GM18870 (cell line): ENCODE results near the gene STX1A.

Experiments used
- ATAC-seq: cut with Tn5 transposase; IDR thresholded peaks from one replicate; pipeline ENCODE4 v1.9.1; 2021; ENCODE audit warnings: moderate library complexity; ENCODE audit not compliant: unreplicated experiment

Gene STX1A

GRCh38 chr7:73718905-73719805 is at the start of gene STX1A:
Gene STX1A, minus strand, starts transcription at chr7:73719669. Its CDS starts 38 bp downstream, at chr7:73719631.
- ATAC-seq = no peak

- no peak for ATAC-seq
Measured at GRCh38 chr7:73768641-73769480, 49.4 kb upstream of the STX1A start.

GRCh38 chr7:73766556-73767229 is 47.2 kb upstream of the STX1A start:
- ATAC-seq = no peak

- no peak for ATAC-seq
Measured at GRCh38 chr7:73762659-73762999, 43.2 kb upstream of the STX1A start.

DNA sequence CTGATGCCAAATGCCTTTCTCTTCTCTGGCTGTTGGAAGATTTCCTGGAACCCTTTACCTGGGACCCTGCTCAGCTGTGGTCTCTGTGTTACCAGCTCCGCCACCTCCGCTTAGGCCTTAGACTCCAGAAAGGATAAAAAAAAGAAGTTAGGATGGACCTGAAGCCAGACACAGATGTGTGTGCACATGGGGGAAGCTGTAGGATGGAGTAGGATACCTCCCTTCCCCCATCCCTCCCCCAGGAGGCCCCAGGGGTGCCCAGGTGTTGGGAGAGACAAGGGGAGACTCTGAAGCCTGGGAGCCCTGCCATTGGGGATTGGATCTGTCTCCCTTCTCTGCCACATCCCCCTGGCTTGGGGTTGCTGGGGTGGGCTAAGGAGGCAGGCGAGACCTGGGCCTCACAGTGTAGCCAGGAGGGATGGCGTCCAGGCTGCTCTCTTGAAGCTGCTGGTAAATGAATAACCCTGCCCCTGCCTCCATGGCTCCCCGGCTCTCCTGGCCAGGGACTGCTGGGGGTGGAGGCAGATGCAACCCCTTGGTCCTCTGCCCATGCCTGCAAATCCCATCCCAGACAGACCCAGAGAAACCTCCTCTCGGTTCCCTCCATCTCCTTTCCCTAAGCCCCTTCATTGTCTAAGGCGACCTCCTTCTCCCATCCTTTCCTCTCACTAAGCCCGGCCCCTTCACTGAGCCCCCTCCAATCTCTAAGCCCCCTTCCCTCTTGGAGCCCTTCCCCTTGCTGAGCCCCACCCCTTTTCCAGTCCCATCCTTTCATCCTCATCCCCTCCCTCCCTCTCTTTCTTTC is 42.6 kb upstream of the STX1A start:
- ATAC-seq = no peak

GRCh38 chr7:73758581-73759138 is 39.2 kb upstream of the STX1A start:
- no peak for ATAC-seq

GRCh38 chr7:73749931-73750776 is 30.7 kb upstream of the STX1A start:
- ATAC-seq = no peak

- no peak for ATAC-seq
Measured at GRCh38 chr7:73746378-73746777, 26.9 kb upstream of the STX1A start.

DNA sequence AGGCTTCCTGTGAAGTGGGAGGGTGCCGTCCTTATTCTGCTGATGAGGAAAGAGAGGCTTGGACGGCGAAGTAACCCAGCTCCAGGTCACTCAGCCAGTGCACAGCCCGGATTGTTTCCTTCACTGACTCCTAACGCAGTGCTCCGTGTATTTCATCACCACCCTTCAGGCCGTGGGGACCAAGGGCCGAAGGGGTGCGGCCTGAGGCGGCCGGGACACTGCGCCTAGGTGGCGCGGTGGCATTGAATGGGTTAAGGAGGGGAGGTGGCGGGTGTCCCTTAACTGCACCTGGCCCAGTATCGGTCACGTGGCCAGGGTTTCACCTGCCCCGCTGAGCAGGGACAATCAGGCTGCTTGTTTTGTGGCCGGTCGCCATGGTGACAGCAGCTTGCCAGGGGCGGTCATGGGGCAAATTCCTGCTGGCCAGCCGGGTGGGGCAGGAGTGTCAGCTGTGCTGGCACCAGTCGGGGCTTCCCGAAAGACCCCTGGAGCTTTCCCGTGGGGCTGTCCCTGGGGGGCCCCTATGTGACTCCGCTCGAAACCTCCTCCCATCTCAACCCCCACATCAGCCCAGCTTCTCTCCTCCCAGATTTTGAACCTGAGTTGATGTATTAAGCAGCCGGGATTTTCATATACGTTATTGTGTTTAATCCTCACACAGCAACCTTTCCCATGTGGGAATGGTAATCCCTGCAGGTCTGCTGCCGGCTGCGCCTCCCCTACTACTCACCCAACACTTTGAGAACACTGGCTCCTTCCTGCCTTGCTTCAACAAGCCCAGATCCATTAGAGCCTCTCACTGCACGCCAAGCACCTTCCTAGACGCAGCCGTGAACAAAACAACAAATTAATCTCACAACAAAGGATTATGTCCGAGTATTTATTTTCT is 23.5 kb upstream of the STX1A start:
- no peak for ATAC-seq

DNA sequence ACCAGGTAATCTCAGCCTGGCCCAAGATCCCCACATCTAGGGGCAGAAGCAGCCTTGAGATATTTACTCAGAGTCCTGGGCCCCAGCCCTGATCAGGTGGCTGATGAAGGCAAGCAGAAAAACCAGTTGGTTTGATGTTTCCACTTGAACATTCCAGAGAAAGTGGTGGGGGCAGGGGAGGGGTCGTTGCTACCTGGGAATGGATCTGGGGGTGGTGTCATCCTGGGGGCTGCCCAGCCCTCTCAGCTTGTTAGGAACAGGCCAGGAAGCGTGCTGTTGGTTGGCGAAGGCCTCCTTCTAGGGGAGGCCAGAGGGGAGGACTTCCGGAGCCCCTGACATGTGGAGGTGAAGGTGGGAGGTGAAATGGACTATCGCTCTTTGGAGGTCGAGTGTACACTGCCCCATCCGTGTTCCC is 22.9 kb upstream of the STX1A start:
- no peak for ATAC-seq

DNA sequence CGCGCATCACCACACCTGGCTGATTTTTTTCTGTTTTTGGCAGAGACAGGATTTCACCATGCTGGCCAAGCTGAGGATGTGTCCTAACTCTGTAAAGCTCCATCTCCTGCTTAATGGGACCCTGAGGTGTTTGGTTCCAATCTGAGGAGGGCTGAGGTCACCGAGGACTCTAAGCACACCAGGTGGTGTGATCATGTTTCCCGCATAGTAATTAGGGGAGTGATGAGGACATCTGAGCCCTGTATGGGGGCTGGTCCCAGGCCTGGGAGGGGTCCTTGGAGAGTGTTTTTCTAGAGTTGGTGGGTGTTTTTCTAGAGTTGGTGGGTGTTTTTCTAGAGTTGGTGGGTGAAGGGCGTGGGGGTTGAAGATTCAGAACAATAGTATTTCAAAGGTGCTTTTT is 22.1 kb upstream of the STX1A start:
- ATAC-seq = no peak

DNA sequence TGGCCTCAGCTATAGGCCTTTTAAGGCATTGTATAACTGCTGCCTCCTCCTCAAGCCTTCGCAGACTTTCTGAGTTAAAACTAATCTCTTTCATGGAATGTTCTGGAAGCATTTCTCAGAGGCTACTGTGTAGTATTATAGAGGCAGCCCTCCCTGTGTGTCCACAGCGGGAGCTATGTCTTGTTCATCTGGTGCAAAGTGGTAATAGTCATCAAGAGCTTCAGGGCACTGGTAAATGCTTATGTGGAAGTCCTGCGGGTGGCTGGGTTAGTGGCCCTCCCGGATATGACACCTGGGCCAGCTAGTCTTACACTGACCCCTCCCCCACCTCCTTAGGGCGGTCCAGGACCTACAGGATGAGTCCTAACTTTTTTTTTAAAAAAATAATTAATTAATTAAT is 21.3 kb upstream of the STX1A start:
- no peak for ATAC-seq

- ATAC-seq = no peak
Measured at GRCh38 chr7:73740212-73740611, 20.7 kb upstream of the STX1A start.

DNA sequence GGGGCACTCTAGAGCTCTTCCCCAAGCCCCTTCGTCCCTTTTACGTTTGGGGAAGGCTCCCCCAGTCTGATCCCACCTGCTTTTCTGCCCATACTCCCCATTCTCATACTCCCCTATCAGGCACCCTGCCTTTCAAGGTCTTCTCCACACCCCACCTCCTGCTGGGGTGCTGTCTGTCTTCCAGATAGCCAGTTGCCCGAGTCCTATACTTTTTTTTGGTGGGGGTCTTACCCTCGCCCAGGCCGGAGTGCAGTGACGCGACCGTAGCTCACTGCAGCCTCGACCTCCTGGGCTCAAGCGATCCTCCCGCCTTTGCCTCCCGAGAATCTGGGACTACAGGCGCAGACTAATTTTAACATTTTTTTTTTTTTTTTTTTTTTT is 19.9 kb upstream of the STX1A start:
- ATAC-seq = no peak

GRCh38 chr7:73738612-73739386 is 19.3 kb upstream of the STX1A start, which contains the start of gene ABHD11:
Gene ABHD11, minus strand, starts transcription at chr7:73738802. Its CDS starts 32 bp downstream, at chr7:73738770.
- ATAC-seq = peak; percentile 73

GRCh38 chr7:73738220-73738611 is 18.7 kb upstream of the STX1A start:
- ATAC-seq = peak; percentile 5

- no peak for ATAC-seq
Measured at GRCh38 chr7:73737491-73738219, 18.2 kb upstream of the STX1A start.
